GM18498 (cell line): ENCODE data around the gene OR4C15.
A peak's percentile ranks its signal among the peaks of the same experiment; 100 is the strongest.

Source experiments
- ATAC-seq: cut with Tn5 transposase; IDR thresholded peaks from one replicate; pipeline ENCODE4 v1.9.1; 2021; ENCODE audit warnings: mild to moderate bottlenecking, moderate library complexity; ENCODE audit not compliant: unreplicated experiment

Gene OR4C15

DNA sequence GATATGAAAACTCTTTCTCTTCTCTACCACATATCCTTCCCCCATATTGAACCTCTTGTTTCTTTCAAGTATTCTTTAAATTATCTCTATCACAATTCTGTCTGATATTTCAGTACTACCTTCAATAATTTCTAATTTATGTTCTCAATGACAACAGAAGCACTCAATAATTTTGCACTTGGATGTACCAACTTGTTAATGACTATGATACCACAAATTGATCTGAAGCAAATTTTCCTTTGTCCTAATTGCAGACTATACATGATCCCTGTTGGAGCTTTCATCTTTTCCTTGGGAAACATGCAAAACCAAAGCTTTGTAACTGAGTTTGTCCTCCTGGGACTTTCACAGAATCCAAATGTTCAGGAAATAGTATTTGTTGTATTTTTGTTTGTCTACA is at the start of gene OR4C15:
TSS of gene OR4C15 (plus strand) at position 301 of the 400 bp plus-strand sequence. CDS start at position 301, 0 bp downstream.
- ATAC-seq, result no peak

GRCh38 chr11:55571828-55572227 is 17.6 kb downstream of the OR4C15 start, which contains the start of gene OR4C16:
TSS of gene OR4C16 (plus strand) at chr11:55572128. CDS start at chr11:55572128, 0 bp downstream.
- no peak for ATAC-seq

GRCh38 chr11:55572548-55572947 is 18.3 kb downstream of the OR4C15 start:
- peak; percentile 98 for ATAC-seq
